HepG2 (cell line): ENCODE results near the gene NDUFS6. TPM values are rescaled to one million over a fixed set of nuclear protein-coding genes. Genes with fewer than 3 reads are reported as not detected.

Experiments
- GTF2F1 ChIP-seq: fragments of 150-350 bp; IDR thresholded peaks from 2 replicates; pipeline ENCODE4 v1.6.1; 2014; ENCODE audit warnings: low read length
- KDM5A ChIP-seq: fragments of 200-600 bp; sonication (generic); IDR thresholded peaks from 2 replicates; pipeline ENCODE4 v1.7.0; 2018; ENCODE audit warnings: antibody characterized with exemption, mild to moderate bottlenecking, low read length, borderline replicate concordance
- PTBP1 ChIP-seq: fragments of 200-400 bp; formaldehyde crosslinking; IDR thresholded peaks from 2 replicates; pipeline ENCODE4 v1.6.1; 2018; ENCODE audit warnings: low read length, low read depth; ENCODE audit not compliant: poor library complexity, severe bottlenecking
- RFXANK ChIP-seq: IDR thresholded peaks from 2 replicates; pipeline ENCODE4 v1.6.1; 2016
- SOX6 ChIP-seq, 2 experiments: fragments of 450-650 bp in 1 of 2; sonication (generic) in 1 of 2; formaldehyde crosslinking in 1 of 2; IDR thresholded peaks; 2 replicates each; pipeline versions ENCODE4 v1.4.0 to v1.6.1; 2017 to 2020; ENCODE audit warnings: antibody characterized with exemption in 1 of 2, mild to moderate bottlenecking in 1 of 2, missing genetic modification reagents in 1 of 2
- ZC3H13 ChIP-seq: sonication (generic); formaldehyde crosslinking; IDR thresholded peaks from 2 replicates; pipeline ENCODE4 v1.8.1; 2023; ENCODE audit warnings: mild to moderate bottlenecking, missing genetic modification reagents, moderate library complexity
- ZNF446 ChIP-seq: sonication (generic); formaldehyde crosslinking; IDR thresholded peaks from 2 replicates; pipeline ENCODE4 v1.5.0; 2020; ENCODE audit warnings: mild to moderate bottlenecking, missing genetic modification reagents
- ZNF547 ChIP-seq: sonication (generic); formaldehyde crosslinking; IDR thresholded peaks from 2 replicates; pipeline ENCODE4 v1.5.1; 2020; ENCODE audit warnings: mild to moderate bottlenecking, missing genetic modification reagents
- ZNF761 ChIP-seq: sonication (generic); formaldehyde crosslinking; conservative IDR thresholded peaks from 2 replicates; pipeline ENCODE4 v1.4.0; 2020; ENCODE audit warnings: mild to moderate bottlenecking, missing genetic modification reagents
- ZNF776 ChIP-seq: sonication (generic); formaldehyde crosslinking; IDR thresholded peaks from 2 replicates; pipeline ENCODE4 v1.4.0; 2020; ENCODE audit warnings: mild to moderate bottlenecking, missing genetic modification reagents
- ZNF839 ChIP-seq: sonication (generic); formaldehyde crosslinking; IDR thresholded peaks from 2 replicates; pipeline ENCODE4 v1.4.0; 2020; ENCODE audit warnings: missing genetic modification reagents, mild to moderate bottlenecking, borderline replicate concordance
- ZNF850 ChIP-seq: sonication (generic); formaldehyde crosslinking; conservative IDR thresholded peaks from 2 replicates; pipeline ENCODE4 v1.9.0; 2021; ENCODE audit warnings: mild to moderate bottlenecking, missing genetic modification reagents
- polyA plus RNA-seq, 8 experiments: library from polyadenylated mRNA; depleted of rRNA in 3 of 8; stranded (reverse) in 7 of 8; unstranded in 1 of 8; fragments of >200 nt; fragmentation: Illumina TruSeq in 4 of 8; extraction: Trizol in 4 of 8; gene quantifications; 2 replicates each; pipeline versions ENCODE4 v1.2.1 to v1.2.3, GENCODE V29; 2011 to 2016; ENCODE audit warnings: low read depth in 4 of 8, missing spikeins in 1 of 8, mixed read lengths in 1 of 8; ENCODE audit not compliant: insufficient read depth in 1 of 8
- total RNA-seq, 5 experiments: library from RNA; depleted of rRNA; stranded (reverse); fragments of >200 nt; fragmentation: Illumina TruSeq; extraction: Trizol; gene quantifications; 2 replicates each; pipeline ENCODE4 v1.2.3, GENCODE V29; 2016; ENCODE audit warnings: low read depth in 1 of 5
- TF ChIP-seq, protein P1 (sequence below): IDR thresholded peaks from 2 replicates; pipeline ENCODE4 v1.6.1; 2016; ENCODE audit warnings: control low read depth
- TF ChIP-seq, protein P2 (sequence below): sonication (generic); formaldehyde crosslinking; IDR thresholded peaks from 2 replicates; pipeline ENCODE4 v1.5.0; 2020; ENCODE audit warnings: mild to moderate bottlenecking, missing genetic modification reagents, borderline replicate concordance
- TF ChIP-seq, protein P3 (sequence below): sonication (generic); formaldehyde crosslinking; IDR thresholded peaks from 2 replicates; pipeline ENCODE4 v1.4.0; 2020; ENCODE audit warnings: missing genetic modification reagents, borderline replicate concordance
- TF ChIP-seq, protein P4 (sequence below): sonication (generic); formaldehyde crosslinking; IDR thresholded peaks from 2 replicates; pipeline ENCODE4 v1.5.0; 2020; ENCODE audit warnings: missing genetic modification reagents

NDUFS6 gene
- total and polyA plus RNA-seq, 2 of the 13 experiments (the other 11 are each of a cell fraction or from before 2014, with no cell fraction given): 23.7 to 50.4 TPM

- no peak for TF ChIP-seq ZNF761 (CRISPR knock-in tag)
- TF ChIP-seq, protein P1, sequence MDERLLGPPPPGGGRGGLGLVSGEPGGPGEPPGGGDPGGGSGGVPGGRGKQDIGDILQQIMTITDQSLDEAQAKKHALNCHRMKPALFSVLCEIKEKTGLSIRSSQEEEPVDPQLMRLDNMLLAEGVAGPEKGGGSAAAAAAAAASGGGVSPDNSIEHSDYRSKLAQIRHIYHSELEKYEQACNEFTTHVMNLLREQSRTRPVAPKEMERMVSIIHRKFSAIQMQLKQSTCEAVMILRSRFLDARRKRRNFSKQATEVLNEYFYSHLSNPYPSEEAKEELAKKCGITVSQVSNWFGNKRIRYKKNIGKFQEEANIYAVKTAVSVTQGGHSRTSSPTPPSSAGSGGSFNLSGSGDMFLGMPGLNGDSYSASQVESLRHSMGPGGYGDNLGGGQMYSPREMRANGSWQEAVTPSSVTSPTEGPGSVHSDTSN (CRISPR knock-in tag): no peak
- TF ChIP-seq, protein P2, sequence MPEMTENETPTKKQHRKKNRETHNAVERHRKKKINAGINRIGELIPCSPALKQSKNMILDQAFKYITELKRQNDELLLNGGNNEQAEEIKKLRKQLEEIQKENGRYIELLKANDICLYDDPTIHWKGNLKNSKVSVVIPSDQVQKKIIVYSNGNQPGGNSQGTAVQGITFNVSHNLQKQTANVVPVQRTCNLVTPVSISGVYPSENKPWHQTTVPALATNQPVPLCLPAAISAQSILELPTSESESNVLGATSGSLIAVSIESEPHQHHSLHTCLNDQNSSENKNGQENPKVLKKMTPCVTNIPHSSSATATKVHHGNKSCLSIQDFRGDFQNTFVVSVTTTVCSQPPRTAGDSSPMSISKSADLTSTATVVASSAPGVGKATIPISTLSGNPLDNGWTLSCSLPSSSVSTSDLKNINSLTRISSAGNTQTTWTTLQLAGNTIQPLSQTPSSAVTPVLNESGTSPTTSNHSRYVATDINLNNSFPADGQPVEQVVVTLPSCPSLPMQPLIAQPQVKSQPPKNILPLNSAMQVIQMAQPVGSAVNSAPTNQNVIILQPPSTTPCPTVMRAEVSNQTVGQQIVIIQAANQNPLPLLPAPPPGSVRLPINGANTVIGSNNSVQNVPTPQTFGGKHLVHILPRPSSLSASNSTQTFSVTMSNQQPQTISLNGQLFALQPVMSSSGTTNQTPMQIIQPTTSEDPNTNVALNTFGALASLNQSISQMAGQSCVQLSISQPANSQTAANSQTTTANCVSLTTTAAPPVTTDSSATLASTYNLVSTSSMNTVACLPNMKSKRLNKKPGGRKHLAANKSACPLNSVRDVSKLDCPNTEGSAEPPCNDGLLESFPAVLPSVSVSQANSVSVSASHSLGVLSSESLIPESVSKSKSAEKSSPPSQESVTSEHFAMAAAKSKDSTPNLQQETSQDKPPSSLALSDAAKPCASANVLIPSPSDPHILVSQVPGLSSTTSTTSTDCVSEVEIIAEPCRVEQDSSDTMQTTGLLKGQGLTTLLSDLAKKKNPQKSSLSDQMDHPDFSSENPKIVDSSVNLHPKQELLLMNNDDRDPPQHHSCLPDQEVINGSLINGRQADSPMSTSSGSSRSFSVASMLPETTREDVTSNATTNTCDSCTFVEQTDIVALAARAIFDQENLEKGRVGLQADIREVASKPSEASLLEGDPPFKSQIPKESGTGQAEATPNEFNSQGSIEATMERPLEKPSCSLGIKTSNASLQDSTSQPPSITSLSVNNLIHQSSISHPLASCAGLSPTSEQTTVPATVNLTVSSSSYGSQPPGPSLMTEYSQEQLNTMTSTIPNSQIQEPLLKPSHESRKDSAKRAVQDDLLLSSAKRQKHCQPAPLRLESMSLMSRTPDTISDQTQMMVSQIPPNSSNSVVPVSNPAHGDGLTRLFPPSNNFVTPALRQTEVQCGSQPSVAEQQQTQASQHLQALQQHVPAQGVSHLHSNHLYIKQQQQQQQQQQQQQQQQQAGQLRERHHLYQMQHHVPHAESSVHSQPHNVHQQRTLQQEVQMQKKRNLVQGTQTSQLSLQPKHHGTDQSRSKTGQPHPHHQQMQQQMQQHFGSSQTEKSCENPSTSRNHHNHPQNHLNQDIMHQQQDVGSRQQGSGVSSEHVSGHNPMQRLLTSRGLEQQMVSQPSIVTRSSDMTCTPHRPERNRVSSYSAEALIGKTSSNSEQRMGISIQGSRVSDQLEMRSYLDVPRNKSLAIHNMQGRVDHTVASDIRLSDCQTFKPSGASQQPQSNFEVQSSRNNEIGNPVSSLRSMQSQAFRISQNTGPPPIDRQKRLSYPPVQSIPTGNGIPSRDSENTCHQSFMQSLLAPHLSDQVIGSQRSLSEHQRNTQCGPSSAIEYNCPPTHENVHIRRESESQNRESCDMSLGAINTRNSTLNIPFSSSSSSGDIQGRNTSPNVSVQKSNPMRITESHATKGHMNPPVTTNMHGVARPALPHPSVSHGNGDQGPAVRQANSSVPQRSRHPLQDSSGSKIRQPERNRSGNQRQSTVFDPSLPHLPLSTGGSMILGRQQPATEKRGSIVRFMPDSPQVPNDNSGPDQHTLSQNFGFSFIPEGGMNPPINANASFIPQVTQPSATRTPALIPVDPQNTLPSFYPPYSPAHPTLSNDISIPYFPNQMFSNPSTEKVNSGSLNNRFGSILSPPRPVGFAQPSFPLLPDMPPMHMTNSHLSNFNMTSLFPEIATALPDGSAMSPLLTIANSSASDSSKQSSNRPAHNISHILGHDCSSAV (CRISPR knock-in tag): no peak
- TF ChIP-seq ZNF839: no peak
- TF ChIP-seq ZNF446 (CRISPR knock-in tag): peak; percentile 81; the same call in 1 of the 2 replicates
- TF ChIP-seq GTF2F1: no peak
- no peak for TF ChIP-seq ZNF850 (CRISPR knock-in tag)
- peak; percentile 60; the same call in 1 of the 2 replicates for TF ChIP-seq ZNF776
- peak; percentile 57 for TF ChIP-seq KDM5A
- no peak for TF ChIP-seq RFXANK (CRISPR knock-in tag)
- TF ChIP-seq ZC3H13 (CRISPR knock-in tag): peak; percentile 76; the same call in 1 of the 2 replicates
- peak; percentile 75 for TF ChIP-seq ZNF547 (CRISPR knock-in tag)
- TF ChIP-seq, protein P3, sequence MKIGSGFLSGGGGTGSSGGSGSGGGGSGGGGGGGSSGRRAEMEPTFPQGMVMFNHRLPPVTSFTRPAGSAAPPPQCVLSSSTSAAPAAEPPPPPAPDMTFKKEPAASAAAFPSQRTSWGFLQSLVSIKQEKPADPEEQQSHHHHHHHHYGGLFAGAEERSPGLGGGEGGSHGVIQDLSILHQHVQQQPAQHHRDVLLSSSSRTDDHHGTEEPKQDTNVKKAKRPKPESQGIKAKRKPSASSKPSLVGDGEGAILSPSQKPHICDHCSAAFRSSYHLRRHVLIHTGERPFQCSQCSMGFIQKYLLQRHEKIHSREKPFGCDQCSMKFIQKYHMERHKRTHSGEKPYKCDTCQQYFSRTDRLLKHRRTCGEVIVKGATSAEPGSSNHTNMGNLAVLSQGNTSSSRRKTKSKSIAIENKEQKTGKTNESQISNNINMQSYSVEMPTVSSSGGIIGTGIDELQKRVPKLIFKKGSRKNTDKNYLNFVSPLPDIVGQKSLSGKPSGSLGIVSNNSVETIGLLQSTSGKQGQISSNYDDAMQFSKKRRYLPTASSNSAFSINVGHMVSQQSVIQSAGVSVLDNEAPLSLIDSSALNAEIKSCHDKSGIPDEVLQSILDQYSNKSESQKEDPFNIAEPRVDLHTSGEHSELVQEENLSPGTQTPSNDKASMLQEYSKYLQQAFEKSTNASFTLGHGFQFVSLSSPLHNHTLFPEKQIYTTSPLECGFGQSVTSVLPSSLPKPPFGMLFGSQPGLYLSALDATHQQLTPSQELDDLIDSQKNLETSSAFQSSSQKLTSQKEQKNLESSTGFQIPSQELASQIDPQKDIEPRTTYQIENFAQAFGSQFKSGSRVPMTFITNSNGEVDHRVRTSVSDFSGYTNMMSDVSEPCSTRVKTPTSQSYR (CRISPR knock-in tag): peak; percentile 29; the same call in 1 of the 2 replicates
- TF ChIP-seq, protein P4, sequence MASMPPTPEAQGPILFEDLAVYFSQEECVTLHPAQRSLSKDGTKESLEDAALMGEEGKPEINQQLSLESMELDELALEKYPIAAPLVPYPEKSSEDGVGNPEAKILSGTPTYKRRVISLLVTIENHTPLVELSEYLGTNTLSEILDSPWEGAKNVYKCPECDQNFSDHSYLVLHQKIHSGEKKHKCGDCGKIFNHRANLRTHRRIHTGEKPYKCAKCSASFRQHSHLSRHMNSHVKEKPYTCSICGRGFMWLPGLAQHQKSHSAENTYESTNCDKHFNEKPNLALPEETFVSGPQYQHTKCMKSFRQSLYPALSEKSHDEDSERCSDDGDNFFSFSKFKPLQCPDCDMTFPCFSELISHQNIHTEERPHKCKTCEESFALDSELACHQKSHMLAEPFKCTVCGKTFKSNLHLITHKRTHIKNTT (CRISPR knock-in tag): no peak
- no peak for TF ChIP-seq SOX6 (IDR thresholded peaks at IDR 0.05)
- peak; percentile 33 for TF ChIP-seq SOX6 (CRISPR knock-in tag; IDR thresholded peaks at IDR 0.05)
- peak; percentile 60 for TF ChIP-seq PTBP1
Observed at GRCh38 chr5:1801222-1801966, at the start of gene NDUFS6 (continued).
